Measurements from ENCODE around the gene HTR3B. TPM values are rescaled to one million over a fixed set of nuclear protein-coding genes. Genes with fewer than 3 reads are reported as not detected.

HTR3B gene
- total RNA-seq, 1 donor from 2014 or later: 0.22 TPM

GRCh38 chr11:113991170-113991569 is 86.6 kb downstream of the HTR3B start:
- DNase-seq: no peak
- CTCF ChIA-PET: interaction anchor here (5.6 to 11.4 kb wide), 3 partner anchors 13 to 271 kb away, joined by 66 to 279 read pairs (median 87); partner anchors contain the start of gene HTR3A
- TF ChIP-seq, protein P1, sequence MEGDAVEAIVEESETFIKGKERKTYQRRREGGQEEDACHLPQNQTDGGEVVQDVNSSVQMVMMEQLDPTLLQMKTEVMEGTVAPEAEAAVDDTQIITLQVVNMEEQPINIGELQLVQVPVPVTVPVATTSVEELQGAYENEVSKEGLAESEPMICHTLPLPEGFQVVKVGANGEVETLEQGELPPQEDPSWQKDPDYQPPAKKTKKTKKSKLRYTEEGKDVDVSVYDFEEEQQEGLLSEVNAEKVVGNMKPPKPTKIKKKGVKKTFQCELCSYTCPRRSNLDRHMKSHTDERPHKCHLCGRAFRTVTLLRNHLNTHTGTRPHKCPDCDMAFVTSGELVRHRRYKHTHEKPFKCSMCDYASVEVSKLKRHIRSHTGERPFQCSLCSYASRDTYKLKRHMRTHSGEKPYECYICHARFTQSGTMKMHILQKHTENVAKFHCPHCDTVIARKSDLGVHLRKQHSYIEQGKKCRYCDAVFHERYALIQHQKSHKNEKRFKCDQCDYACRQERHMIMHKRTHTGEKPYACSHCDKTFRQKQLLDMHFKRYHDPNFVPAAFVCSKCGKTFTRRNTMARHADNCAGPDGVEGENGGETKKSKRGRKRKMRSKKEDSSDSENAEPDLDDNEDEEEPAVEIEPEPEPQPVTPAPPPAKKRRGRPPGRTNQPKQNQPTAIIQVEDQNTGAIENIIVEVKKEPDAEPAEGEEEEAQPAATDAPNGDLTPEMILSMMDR (IDR thresholded peaks at IDR 0.05): no peak
- Mint-ChIP-seq H3K36me3 (ENCODE audit: low read depth) (no peaks in the 10 kb centered on the region), H3K9me3 (no peaks in the 10 kb centered on the region), H3K27ac (no peak overlapping the region), H3K27me3 (no peaks in the 10 kb centered on the region), H3K4me3 (no peak overlapping the region), H3K4me1 (peaks cover 12% of the 10 kb centered on the region)
- POLR2A ChIA-PET: interaction anchor here (0.5 to 3.1 kb wide), 5 partner anchors 10 to 269 kb away, joined by 3 to 12 read pairs (median 5); no protein-coding TSS in a partner anchor
- intact Hi-C loops (cut with micrococcal nuclease): loop anchor here (10.0 kb wide), 1 partner anchor 686 kb away; no protein-coding TSS in a partner anchor
- ATAC-seq (ENCODE audit: low read depth): no peak

DNA sequence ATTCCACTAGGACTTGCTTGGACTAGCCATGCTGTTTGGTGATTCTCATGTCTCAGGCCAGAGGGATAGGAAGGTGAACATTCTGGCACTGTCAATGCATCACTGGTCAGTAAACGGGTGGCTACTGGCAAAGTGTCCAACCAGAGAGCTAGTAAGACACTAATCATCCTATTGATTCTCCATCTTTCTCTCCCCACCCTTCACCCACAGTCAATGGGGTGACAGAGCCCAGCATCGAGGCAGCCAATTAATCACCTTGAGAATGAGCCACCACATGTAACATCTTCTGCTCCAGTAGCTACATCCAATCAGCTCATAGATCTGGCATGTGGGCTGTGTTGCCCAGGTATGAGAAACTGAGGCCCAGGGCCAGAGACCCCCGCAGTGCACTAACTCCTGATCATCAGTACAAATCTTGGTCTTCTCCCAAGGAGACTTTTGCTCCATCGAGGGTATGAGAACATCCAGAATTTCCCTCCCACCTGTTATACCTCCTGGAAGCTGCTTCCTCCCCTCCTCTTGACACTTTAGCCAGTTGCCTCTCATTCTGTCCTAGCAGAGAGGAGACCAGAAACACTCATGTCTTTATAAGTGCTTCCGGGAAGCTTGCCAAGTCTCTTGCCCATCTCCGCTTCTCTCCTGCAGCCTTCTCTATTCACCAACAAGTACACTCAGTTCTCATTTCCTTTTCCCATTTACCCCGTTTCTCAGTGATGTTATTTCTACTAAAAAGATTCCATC is 87.3 kb downstream of the HTR3B start:
- ATAC-seq (ENCODE audit: low read depth) (no peak), DNase-seq (no peak)
- TF ChIP-seq, protein P1 (IDR thresholded peaks at IDR 0.05): no peak
- Mint-ChIP-seq H3K4me1 (peaks cover 12% of the 10 kb centered on the region), H3K36me3 (ENCODE audit: low read depth) (no peaks in the 10 kb centered on the region), H3K27me3 (no peaks in the 10 kb centered on the region), H3K27ac (no peak overlapping the region), H3K9me3 (no peaks in the 10 kb centered on the region), H3K4me3 (no peak overlapping the region)
- ChIA-PET POLR2A (interaction anchor here (0.5 to 3.1 kb wide), 6 partner anchors 11 to 268 kb away, joined by 3 to 17 read pairs (median 7); no protein-coding TSS in a partner anchor), CTCF (interaction anchor here (1.2 to 11.4 kb wide), 5 partner anchors 14 to 271 kb away, joined by 3 to 279 read pairs (median 66); partner anchors contain the start of gene HTR3A)
- intact Hi-C loops (cut with micrococcal nuclease): loop anchor here (10.0 kb wide), 1 partner anchor 687 kb away; no protein-coding TSS in a partner anchor

- TF ChIP-seq, protein P1 (IDR thresholded peaks at IDR 0.05): no peak
- Mint-ChIP-seq H3K9me3 (no peaks in the 10 kb centered on the region), H3K36me3 (ENCODE audit: low read depth) (no peaks in the 10 kb centered on the region), H3K27ac (no peak overlapping the region), H3K4me3 (no peak overlapping the region), H3K27me3 (peaks cover 4% of the 10 kb centered on the region), H3K4me1 (peaks cover 12% of the 10 kb centered on the region)
- DNase-seq (no peak), ATAC-seq (ENCODE audit: low read depth) (no peak)
- ChIA-PET POLR2A (interaction anchor here (0.7 to 3.1 kb wide), 6 partner anchors 12 to 267 kb away, joined by 3 to 17 read pairs (median 8); no protein-coding TSS in a partner anchor), CTCF (interaction anchor here (0.9 to 11.4 kb wide), 9 partner anchors 14 to 270 kb away, joined by 3 to 279 read pairs (median 10); partner anchors contain the start of gene HTR3A)
- intact Hi-C loops (cut with micrococcal nuclease): loop anchor here (10.0 kb wide), 1 partner anchor 688 kb away; no protein-coding TSS in a partner anchor
These were observed 88.0 kb downstream of the HTR3B start for GRCh38 chr11:113992459-113993110.

DNA sequence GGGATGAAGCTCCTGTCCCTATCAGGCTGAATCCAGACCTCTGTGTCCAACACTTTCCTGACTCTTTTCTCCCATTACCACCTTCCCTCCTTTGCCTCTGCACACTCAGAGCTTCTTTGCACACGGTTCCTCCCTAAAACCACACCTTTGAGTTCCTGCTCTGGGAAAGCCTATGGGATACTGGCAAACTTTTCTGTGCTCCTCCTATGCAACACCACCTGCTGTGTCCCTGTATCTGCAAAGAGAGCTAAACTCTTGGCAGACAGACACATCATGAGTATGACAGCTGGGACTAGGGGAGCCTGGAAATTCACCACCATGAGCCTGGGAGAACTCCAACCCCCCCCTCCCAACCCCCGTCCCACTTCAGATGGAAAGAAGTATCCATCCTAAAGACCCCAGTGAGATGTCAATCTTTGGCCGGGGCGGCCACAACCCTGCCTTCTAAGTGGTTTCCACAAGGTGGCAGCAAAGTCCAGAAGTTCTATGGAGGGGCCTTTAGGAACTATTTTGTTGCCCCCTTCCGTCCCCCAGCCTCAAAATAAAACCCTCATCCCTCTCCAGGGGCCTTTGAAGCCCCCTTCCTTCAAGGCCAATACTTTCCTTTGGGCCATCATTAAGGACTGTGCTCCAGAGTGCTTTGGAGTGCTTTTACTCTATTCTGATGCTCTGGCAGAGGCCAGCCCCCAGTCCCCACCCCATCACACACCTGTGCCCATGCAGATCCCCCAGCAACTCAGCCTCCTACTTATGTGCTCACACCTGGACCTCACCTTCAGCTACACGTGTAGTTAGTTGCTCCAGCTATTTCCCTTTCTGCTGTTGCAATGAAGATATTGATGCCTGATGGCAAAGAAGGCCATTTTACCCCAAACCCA is 89.7 kb downstream of the HTR3B start:
- H3K4me3 Mint-ChIP-seq: no peak overlapping the region
- H3K27me3 Mint-ChIP-seq: peaks cover 4% of the 10 kb centered on the region
- TF ChIP-seq, protein P1 (IDR thresholded peaks at IDR 0.05): no peak
- H3K4me1 Mint-ChIP-seq: peaks cover 12% of the 10 kb centered on the region
- POLR2A ChIA-PET: interaction anchor here (1.0 to 2.9 kb wide), 6 partner anchors 14 to 265 kb away, joined by 3 to 17 read pairs (median 4); no protein-coding TSS in a partner anchor
- intact Hi-C loops (cut with micrococcal nuclease): loop anchor here (1.0 to 10.0 kb wide), 7 partner anchors 17 to 690 kb away; no protein-coding TSS in a partner anchor
- peak; percentile 74 for ATAC-seq (ENCODE audit: low read depth)
- CTCF ChIA-PET: interaction anchor here (0.5 to 11.4 kb wide), 18 partner anchors 9 to 268 kb away, joined by 3 to 279 read pairs (median 4); partner anchors contain the start of gene HTR3A
- H3K36me3 Mint-ChIP-seq (ENCODE audit: low read depth): no peaks in the 10 kb centered on the region
- no peaks in the 10 kb centered on the region for H3K9me3 Mint-ChIP-seq
- DNase-seq: no peak
- H3K27ac Mint-ChIP-seq: no peak overlapping the region

Other genes with a start within 250 kb of the HTR3B start
- 1.3 and 3.1 TPM in 2 replicates for gene TMPRSS5, start 198.5 kb upstream of the HTR3B start, total RNA-seq
- 13.8 and 15.5 TPM in 2 replicates for gene ZW10, start 131.1 kb upstream of the HTR3B start, total RNA-seq
- not detected in 2 replicates for gene CLDN25, start 125.0 kb upstream of the HTR3B start, total RNA-seq
- 39.6 and 49.6 TPM in 2 replicates for gene USP28, start 29.2 kb upstream of the HTR3B start, total RNA-seq
- 15.3 and 15.6 TPM in 2 replicates for gene HTR3A, start 70.3 kb downstream of the HTR3B start, total RNA-seq
- gene ZBTB16, start 154.9 kb downstream of the HTR3B start, total RNA-seq: 1.3 and 2.5 TPM in 2 replicates